ENCODE data around the gene REL. TPM values are rescaled to one million over a fixed set of nuclear protein-coding genes. Genes with fewer than 3 reads are reported as not detected.

Gene REL
- total RNA-seq, 2 experiments from 2014 or later: 49.9 to 81.1 TPM

GRCh38 chr2:60973705-60974104, 92.3 kb downstream of the REL start:
- ChIA-PET POLR2A (interaction anchor here (0.6 to 2.0 kb wide), 12 partner anchors 9 to 231 kb away, joined by 3 to 13 read pairs (median 4); no protein-coding TSS in a partner anchor), CTCF (ENCODE audit: unreplicated experiment) (interaction anchor here (0.5 to 1.0 kb wide), 2 partner anchors 13 to 312 kb away, joined by 4 read pairs; no protein-coding TSS in a partner anchor)
- H3K79me2 ChIP-seq (ENCODE audit: insufficient read depth, low read depth, low read length): no peaks in the 10 kb centered on the region; the same call in 1 of the 2 replicates
- TF ChIP-seq CTCF (conservative IDR thresholded peaks at IDR 0.05; ENCODE audit: low read length) (no peak), EZH2phosphoT487 (IDR thresholded peaks at IDR 0.05; ENCODE audit: borderline replicate concordance, low read depth, low read length) (no peak)
- no peaks in the 10 kb centered on the region; the same call in 1 of the 2 replicates for H3K36me3 ChIP-seq (ENCODE audit: insufficient read depth, low read length)
- no peaks in the 10 kb centered on the region for H3K9me2 ChIP-seq (ENCODE audit: insufficient read depth, low read length)
- H2AFZ ChIP-seq (ENCODE audit: low read length): peak overlapping the region; percentile 91
- H3K4me3 ChIP-seq (ENCODE audit: low read depth, low read length, poor library complexity, severe bottlenecking): no peak overlapping the region
- peak overlapping the region; percentile 62 for H3K27ac ChIP-seq (ENCODE audit: low read depth, low read length, poor library complexity, severe bottlenecking)
- peaks cover under 1% of the 10 kb centered on the region; the same call in 1 of the 2 replicates for H3K9me3 ChIP-seq (ENCODE audit: low read length)
- H4K20me1 ChIP-seq (ENCODE audit: insufficient read depth, low read length): no peaks in the 10 kb centered on the region
- DNase-seq (ENCODE audit: low spot score): peak; percentile 33
- H3K4me1 ChIP-seq (ENCODE audit: insufficient read depth, low read length, poor library complexity, severe bottlenecking): peaks cover 78% of the 10 kb centered on the region
- peak overlapping the region; percentile 76 for H3K4me2 ChIP-seq (ENCODE audit: low read length)
- no TSS peak for BruUV-seq (replicated peaks)
- intact Hi-C loops (cut with micrococcal nuclease; ENCODE audit: unreplicated experiment): no loop called here

- intact Hi-C loops (cut with micrococcal nuclease; ENCODE audit: unreplicated experiment): no loop called here
- no TSS peak for BruUV-seq (replicated peaks)
- Histone ChIP-seq H4K20me1 (ENCODE audit: insufficient read depth, low read length) (no peaks in the 10 kb centered on the region), H3K79me2 (ENCODE audit: insufficient read depth, low read depth, low read length) (no peaks in the 10 kb centered on the region; the same call in 1 of the 2 replicates), H3K27ac (ENCODE audit: low read depth, low read length, poor library complexity, severe bottlenecking) (no peak overlapping the region), H3K9me2 (ENCODE audit: insufficient read depth, low read length) (no peaks in the 10 kb centered on the region), H3K4me3 (ENCODE audit: low read depth, low read length, poor library complexity, severe bottlenecking) (no peak overlapping the region), H2AFZ (ENCODE audit: low read length) (no peak overlapping the region), H3K4me1 (ENCODE audit: insufficient read depth, low read length, poor library complexity, severe bottlenecking) (peaks cover 78% of the 10 kb centered on the region), H3K36me3 (ENCODE audit: insufficient read depth, low read length) (no peaks in the 10 kb centered on the region; the same call in 1 of the 2 replicates), H3K9me3 (ENCODE audit: low read length) (no peaks in the 10 kb centered on the region), H3K4me2 (ENCODE audit: low read length) (no peak overlapping the region)
- ChIA-PET CTCF (ENCODE audit: unreplicated experiment) (no interaction called here), POLR2A (interaction anchor here (0.6 to 2.0 kb wide), 10 partner anchors 8 to 161 kb away, joined by 3 to 13 read pairs (median 4); no protein-coding TSS in a partner anchor)
- no peak for DNase-seq (ENCODE audit: low spot score)
- TF ChIP-seq CTCF (conservative IDR thresholded peaks at IDR 0.05; ENCODE audit: low read length) (no peak), EZH2phosphoT487 (IDR thresholded peaks at IDR 0.05; ENCODE audit: borderline replicate concordance, low read depth, low read length) (no peak)
Measured at GRCh38 chr2:60974652-60975051, 93.3 kb downstream of the REL start.

Small RNA genes within 50 kb of the gene (small RNA-seq; reads per million reads assigned to genes)
- not detected for gene RN7SL632P
- not detected for gene RNU4-51P

Other genes with a start within 250 kb of the REL start
- 9.6 and 15.0 TPM in 2 replicates for gene PAPOLG, start 125.3 kb upstream of the REL start, total RNA-seq (2014; rRNA removed; shearing (Covaris generic))
- gene PAPOLG, start 125.3 kb upstream of the REL start, total RNA-seq (2022): 14.6 and 21.9 TPM in 2 replicates
- gene PEX13, start 136.1 kb downstream of the REL start, total RNA-seq (2014; rRNA removed; shearing (Covaris generic)): 18.9 and 20.3 TPM in 2 replicates
- 23.4 and 27.6 TPM in 2 replicates for gene PEX13, start 136.1 kb downstream of the REL start, total RNA-seq (2022)
- gene PUS10, start 136.7 kb downstream of the REL start, total RNA-seq (2014; rRNA removed; shearing (Covaris generic)): 3.3 and 5.6 TPM in 2 replicates
- 7.5 and 8.6 TPM in 2 replicates for gene PUS10, start 136.7 kb downstream of the REL start, total RNA-seq (2022)
- 7.9 and 8.3 TPM in 2 replicates for gene SANBR, start 184.3 kb downstream of the REL start, total RNA-seq (2014; rRNA removed; shearing (Covaris generic))
- 11.9 and 13.6 TPM in 2 replicates for gene SANBR, start 184.3 kb downstream of the REL start, total RNA-seq (2022)

Data from OCI-LY7 (cell line).